ENCODE data around the gene SMG9. TPM values are rescaled to one million over a fixed set of nuclear protein-coding genes. Genes with fewer than 3 reads are reported as not detected.

SMG9 gene
- total and polyA plus RNA-seq, 2 of the 4 experiments (the other 2 are of a cell fraction), result 4.8 to 24.3 TPM

DNA sequence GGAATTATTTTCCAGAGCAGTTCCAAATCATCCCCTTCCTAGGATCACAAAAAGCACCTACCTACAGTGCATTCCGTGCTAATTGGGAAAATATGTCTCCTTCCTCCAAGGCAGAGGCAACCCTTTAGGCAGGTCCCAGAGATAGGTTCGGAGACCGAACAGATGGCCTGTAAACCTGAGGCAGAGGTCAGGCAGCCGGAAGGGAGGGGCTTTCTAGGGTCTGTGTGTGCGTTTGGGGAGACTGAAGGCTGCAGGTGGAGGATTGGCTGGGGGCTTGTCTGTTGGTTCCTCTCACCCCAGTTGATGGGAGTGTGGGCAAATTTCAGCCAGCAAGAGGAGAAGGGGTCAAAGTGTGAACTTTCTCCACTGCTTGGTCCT, 19.0 kb upstream of the SMG9 start (continued):
- TF ChIP-seq, protein P1, sequence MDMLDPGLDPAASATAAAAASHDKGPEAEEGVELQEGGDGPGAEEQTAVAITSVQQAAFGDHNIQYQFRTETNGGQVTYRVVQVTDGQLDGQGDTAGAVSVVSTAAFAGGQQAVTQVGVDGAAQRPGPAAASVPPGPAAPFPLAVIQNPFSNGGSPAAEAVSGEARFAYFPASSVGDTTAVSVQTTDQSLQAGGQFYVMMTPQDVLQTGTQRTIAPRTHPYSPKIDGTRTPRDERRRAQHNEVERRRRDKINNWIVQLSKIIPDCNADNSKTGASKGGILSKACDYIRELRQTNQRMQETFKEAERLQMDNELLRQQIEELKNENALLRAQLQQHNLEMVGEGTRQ (IDR thresholded peaks at IDR 0.05; ENCODE audit: low read depth, low read length), result no peak
- TF ChIP-seq ELK1 (IDR thresholded peaks at IDR 0.05; ENCODE audit: borderline replicate concordance, low read depth, low read length), result no peak
- no peak for TF ChIP-seq SMC3 (IDR thresholded peaks at IDR 0.05; ENCODE audit: low read depth, low read length)

DNA sequence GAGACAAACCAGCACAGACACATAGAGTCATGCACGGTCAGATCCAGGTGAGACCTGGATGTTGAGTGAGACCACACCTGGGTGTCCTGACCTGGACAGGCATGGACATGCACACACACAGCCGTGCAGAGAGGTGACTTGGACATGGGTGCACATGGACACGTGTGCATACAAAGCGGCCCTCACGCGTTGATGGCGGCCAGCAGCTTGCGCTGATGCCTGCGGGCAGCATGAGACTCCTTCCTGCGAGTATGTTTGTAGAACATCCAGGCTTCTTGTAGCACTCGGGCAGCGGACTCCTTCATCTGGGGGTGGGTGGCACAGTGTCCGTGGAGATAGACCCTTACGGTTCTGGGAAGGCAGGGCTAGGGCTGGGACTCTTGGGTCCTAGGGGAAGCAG, 14.5 kb upstream of the SMG9 start:
- CTCF ChIA-PET, result no interaction called here
- in situ Hi-C loops (cut with MboI; ENCODE audit: low sequenced_read_pairs) (no loop called here), dilution Hi-C loops (cut with HindIII; ENCODE audit: low sequenced_read_pairs, unreplicated experiment) (no loop called here), intact Hi-C loops (cut with micrococcal nuclease) (no loop called here)
- peaks cover 0 to 3% of the 10 kb centered on the region in 2 experiments; a peak in 1 of 4 replicates for H3K79me1 ChIP-seq (ENCODE audit: low read depth in 1 of 2, low read length in 2 of 2)
- H4K20me1 ChIP-seq (ENCODE audit: insufficient read depth, low read length), result no peaks in the 10 kb centered on the region; the same call in 1 of the 2 replicates
- H3K9ac ChIP-seq (ENCODE audit: low read depth, low read length), result no peak overlapping the region
- no peak overlapping the region for H2AFZ ChIP-seq (replicated peaks; ENCODE audit: low read length, poor library complexity)
- POLR2A ChIA-PET (ENCODE audit: unreplicated experiment), result no interaction called here
- no peak overlapping the region; the same call in 1 of the 2 replicates for H3K4ac ChIP-seq (ENCODE audit: low read depth, low read length)
- BruUV-seq (replicated peaks), result no TSS peak
- peaks cover 8% of the 10 kb centered on the region for H3K27me3 ChIP-seq (ENCODE audit: control insufficient read depth, insufficient read depth, low read length)
- no peak overlapping the region for H3K18ac ChIP-seq (ENCODE audit: low read depth, low read length)
- H2BK5ac ChIP-seq (ENCODE audit: low read depth, low read length, poor library complexity, severe bottlenecking), result no peak overlapping the region
- no peak overlapping the region for H3K14ac ChIP-seq (replicated peaks; ENCODE audit: low read depth, low read length)
- H2AK5ac ChIP-seq (ENCODE audit: low read depth, low read length), result no peak overlapping the region
- H3K27ac ChIP-seq (ENCODE audit: insufficient read depth, low read length), result no peak overlapping the region
- TF ChIP-seq RCOR1 (IDR thresholded peaks at IDR 0.05; ENCODE audit: insufficient replicate concordance, low read length) (no peak), CTCF (conservative IDR thresholded peaks at IDR 0.05; ENCODE audit: low read depth, low read length) (no peak), RFX5 (IDR thresholded peaks at IDR 0.05; ENCODE audit: low read depth, low read length) (no peak)
- peaks cover 17% of the 10 kb centered on the region; the same call in 1 of the 2 replicates for H3K9me1 ChIP-seq (ENCODE audit: insufficient read depth, low read length)
- no peak overlapping the region for H4K91ac ChIP-seq (ENCODE audit: insufficient read depth, low read depth, low read length)
- WGBS, 2 experiments (ENCODE audit: extremely low coverage in 2 of 2, insufficient read length in 1 of 2), result 90% methylated on average over 9 of the region's 14 CpGs; no CpG with 5 or more reads in 1 of the 2 experiments
- H3K9me3 ChIP-seq (ENCODE audit: control insufficient read depth, insufficient read depth, low read length), result no peaks in the 10 kb centered on the region
- H2BK15ac ChIP-seq (ENCODE audit: low read depth, low read length), result no peak overlapping the region
- no peak overlapping the region for H2BK120ac ChIP-seq (ENCODE audit: low read depth, low read length)
- DNase-seq, result no peak
- H4K5ac ChIP-seq (ENCODE audit: low read depth, low read length), result no peak overlapping the region
- H2AK9ac ChIP-seq (replicated peaks; ENCODE audit: low read depth, low read length, poor library complexity), result no peak overlapping the region
- H3K4me2 ChIP-seq (ENCODE audit: low read depth, low read length), result no peak overlapping the region
- no peak overlapping the region for H3K4me3 ChIP-seq (ENCODE audit: insufficient read depth, low read depth, low read length)
- H3K4me1 ChIP-seq (ENCODE audit: control insufficient read depth, insufficient read depth, low read length), result peaks cover 8% of the 10 kb centered on the region
- H3K23ac ChIP-seq (ENCODE audit: low read depth, low read length), result no peak overlapping the region
- no peaks in the 10 kb centered on the region for H3K36me3 ChIP-seq (ENCODE audit: control insufficient read depth, insufficient read depth, low read length)
- H4K8ac ChIP-seq (ENCODE audit: low read depth in 2 of 2, low read length in 2 of 2), result no peak overlapping the region
- no peak overlapping the region for H3K56ac ChIP-seq (ENCODE audit: extremely low read depth, insufficient read depth, low read length)
- H2BK20ac ChIP-seq (ENCODE audit: low read depth, low read length), result no peak overlapping the region
- ATAC-seq (ENCODE audit: low read depth), result no peak
